ENCODE results near the gene FHL2. TPM values are rescaled to one million over a fixed set of nuclear protein-coding genes. Genes with fewer than 3 reads are reported as not detected.

The FHL2 gene
- total and polyA plus RNA-seq, 2 of the 13 experiments (the other 11 are each of a cell fraction or from before 2014, with no cell fraction given), result 1.9 to 74.8 TPM

GRCh38 chr2:105328281-105329196 is 70.3 kb downstream of the FHL2 start (continued):
- no peak for TF ChIP-seq ZNF121 (CRISPR knock-in tag; IDR thresholded peaks at IDR 0.05)
- TF ChIP-seq ZNF761 (CRISPR knock-in tag; conservative IDR thresholded peaks at IDR 0.05), result peak; percentile 94
- TF ChIP-seq PHB2 (IDR thresholded peaks at IDR 0.05; ENCODE audit: partially characterized antibody), result no peak
- peak; percentile 91 for TF ChIP-seq MYC (CRISPR knock-in tag; IDR thresholded peaks at IDR 0.05; ENCODE audit: borderline replicate concordance)
- TF ChIP-seq SOX13 (IDR thresholded peaks at IDR 0.05), result no peak
- peak in 1 of 2 experiments; percentile 28; a peak in 1 of 4 replicates for TF ChIP-seq SOX13 (CRISPR knock-in tag; conservative IDR thresholded peaks at IDR 0.05 in 1 of 2, IDR thresholded peaks at IDR 0.05 in 1 of 2)
- 0 out of 2 replicates have a peak, but pooled peaks have one; percentile 28 for TF ChIP-seq BCL6 (CRISPR knock-in tag; IDR thresholded peaks at IDR 0.05)
- no peak for TF ChIP-seq ZNF326 (CRISPR knock-in tag; IDR thresholded peaks at IDR 0.05; ENCODE audit: borderline replicate concordance)
- TF ChIP-seq TFE3 (CRISPR knock-in tag; IDR thresholded peaks at IDR 0.05), result peak; percentile 80
- TF ChIP-seq TERF1 (CRISPR knock-in tag; IDR thresholded peaks at IDR 0.05), result no peak
- peak; percentile 31; the same call in 1 of the 2 replicates for TF ChIP-seq TAF1 (CRISPR knock-in tag; IDR thresholded peaks at IDR 0.05)
- no peak for TF ChIP-seq MBNL3 (CRISPR knock-in tag; conservative IDR thresholded peaks at IDR 0.05)
- TF ChIP-seq FOXA1 (IDR thresholded peaks at IDR 0.05), result no peak
- TF ChIP-seq FOXA1 (CRISPR knock-in tag; IDR thresholded peaks at IDR 0.05), result no peak
- TF ChIP-seq ZBTB43 (CRISPR knock-in tag; conservative IDR thresholded peaks at IDR 0.05), result peak; percentile 61
- peak; percentile 42; the same call in 1 of the 2 replicates for TF ChIP-seq SOX5 (CRISPR knock-in tag; IDR thresholded peaks at IDR 0.05; ENCODE audit: borderline replicate concordance)
- TF ChIP-seq ZSCAN25 (CRISPR knock-in tag; IDR thresholded peaks at IDR 0.05), result peak; percentile 74; the same call in 1 of the 2 replicates
- peak; percentile 72; the same call in 1 of the 2 replicates for TF ChIP-seq PAWR (CRISPR knock-in tag; IDR thresholded peaks at IDR 0.05; ENCODE audit: borderline replicate concordance)
- TF ChIP-seq ZBTB46 (CRISPR knock-in tag; IDR thresholded peaks at IDR 0.05; ENCODE audit: borderline replicate concordance), result 0 out of 2 replicates have a peak, but pooled peaks have one; percentile 74
- peak; percentile 92 for TF ChIP-seq BORCS8-MEF2B (CRISPR knock-in tag; IDR thresholded peaks at IDR 0.05)
- TF ChIP-seq ZSCAN9 (CRISPR knock-in tag; IDR thresholded peaks at IDR 0.05; ENCODE audit: borderline replicate concordance), result peak; percentile 76; the same call in 1 of the 2 replicates

All from HepG2 (cell line).